Measurements from ENCODE around the gene SPAG5.

DNA sequence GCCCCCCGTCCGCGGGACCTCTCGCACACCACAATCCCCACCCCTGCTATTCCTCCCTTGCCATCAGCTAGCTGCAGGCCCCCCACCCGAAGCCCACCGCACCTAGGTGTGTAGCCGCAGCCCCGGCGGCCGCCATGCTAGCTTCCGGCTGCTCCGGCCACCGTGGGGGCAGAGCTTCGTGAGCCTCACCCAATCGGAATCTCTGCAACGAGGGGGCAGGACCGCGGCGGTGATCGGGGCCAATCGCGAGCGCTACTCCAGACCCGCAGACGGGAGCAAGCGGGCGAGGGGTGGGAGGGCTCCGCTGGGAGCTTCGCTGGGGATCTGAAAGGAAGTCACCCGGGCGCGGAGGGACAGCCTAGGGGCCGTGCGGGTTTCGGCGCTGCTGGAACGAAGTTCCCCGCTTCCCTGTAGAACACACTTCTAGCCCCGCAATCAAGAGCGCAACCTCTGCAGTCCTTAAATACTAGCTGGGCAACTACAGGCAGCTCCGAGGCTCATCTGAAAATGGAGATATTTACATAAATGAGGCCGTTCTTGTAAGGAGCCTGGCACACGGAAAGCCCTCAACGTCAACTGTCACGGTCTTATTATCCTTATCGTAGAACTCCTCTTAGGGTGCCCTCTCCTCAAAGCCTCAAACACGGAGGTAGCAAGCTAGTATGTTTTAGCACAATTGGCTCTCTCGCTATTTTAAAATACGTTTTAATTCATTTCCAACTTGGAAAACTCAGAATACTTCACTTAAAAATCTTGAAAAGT is 27.3 kb downstream of the SPAG5 start, which contains the start of gene PIGS:
- TF ChIP-seq, protein P1, sequence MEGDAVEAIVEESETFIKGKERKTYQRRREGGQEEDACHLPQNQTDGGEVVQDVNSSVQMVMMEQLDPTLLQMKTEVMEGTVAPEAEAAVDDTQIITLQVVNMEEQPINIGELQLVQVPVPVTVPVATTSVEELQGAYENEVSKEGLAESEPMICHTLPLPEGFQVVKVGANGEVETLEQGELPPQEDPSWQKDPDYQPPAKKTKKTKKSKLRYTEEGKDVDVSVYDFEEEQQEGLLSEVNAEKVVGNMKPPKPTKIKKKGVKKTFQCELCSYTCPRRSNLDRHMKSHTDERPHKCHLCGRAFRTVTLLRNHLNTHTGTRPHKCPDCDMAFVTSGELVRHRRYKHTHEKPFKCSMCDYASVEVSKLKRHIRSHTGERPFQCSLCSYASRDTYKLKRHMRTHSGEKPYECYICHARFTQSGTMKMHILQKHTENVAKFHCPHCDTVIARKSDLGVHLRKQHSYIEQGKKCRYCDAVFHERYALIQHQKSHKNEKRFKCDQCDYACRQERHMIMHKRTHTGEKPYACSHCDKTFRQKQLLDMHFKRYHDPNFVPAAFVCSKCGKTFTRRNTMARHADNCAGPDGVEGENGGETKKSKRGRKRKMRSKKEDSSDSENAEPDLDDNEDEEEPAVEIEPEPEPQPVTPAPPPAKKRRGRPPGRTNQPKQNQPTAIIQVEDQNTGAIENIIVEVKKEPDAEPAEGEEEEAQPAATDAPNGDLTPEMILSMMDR (IDR thresholded peaks at IDR 0.05; ENCODE audit: poor library complexity, severe bottlenecking), result no peak
- no peak for TF ChIP-seq EP300 (conservative IDR thresholded peaks at IDR 0.05; ENCODE audit: poor library complexity, severe bottlenecking)
- no peak for TF ChIP-seq RAD21 (conservative IDR thresholded peaks at IDR 0.05)
- peak; percentile 89 for TF ChIP-seq POLR2AphosphoS5 (IDR thresholded peaks at IDR 0.05)
- TF ChIP-seq SMC3 (conservative IDR thresholded peaks at IDR 0.05; ENCODE audit: poor library complexity), result no peak
- peak; percentile 70 for TF ChIP-seq MXI1 (conservative IDR thresholded peaks at IDR 0.05; ENCODE audit: poor library complexity, severe bottlenecking)
- peak; percentile 89 for TF ChIP-seq TAF1 (IDR thresholded peaks at IDR 0.05; ENCODE audit: low read depth)
- TF ChIP-seq EZH2 (IDR thresholded peaks at IDR 0.05; ENCODE audit: borderline replicate concordance, insufficient read depth, low read length, poor library complexity, severe bottlenecking), result no peak
- TF ChIP-seq, protein P2, sequence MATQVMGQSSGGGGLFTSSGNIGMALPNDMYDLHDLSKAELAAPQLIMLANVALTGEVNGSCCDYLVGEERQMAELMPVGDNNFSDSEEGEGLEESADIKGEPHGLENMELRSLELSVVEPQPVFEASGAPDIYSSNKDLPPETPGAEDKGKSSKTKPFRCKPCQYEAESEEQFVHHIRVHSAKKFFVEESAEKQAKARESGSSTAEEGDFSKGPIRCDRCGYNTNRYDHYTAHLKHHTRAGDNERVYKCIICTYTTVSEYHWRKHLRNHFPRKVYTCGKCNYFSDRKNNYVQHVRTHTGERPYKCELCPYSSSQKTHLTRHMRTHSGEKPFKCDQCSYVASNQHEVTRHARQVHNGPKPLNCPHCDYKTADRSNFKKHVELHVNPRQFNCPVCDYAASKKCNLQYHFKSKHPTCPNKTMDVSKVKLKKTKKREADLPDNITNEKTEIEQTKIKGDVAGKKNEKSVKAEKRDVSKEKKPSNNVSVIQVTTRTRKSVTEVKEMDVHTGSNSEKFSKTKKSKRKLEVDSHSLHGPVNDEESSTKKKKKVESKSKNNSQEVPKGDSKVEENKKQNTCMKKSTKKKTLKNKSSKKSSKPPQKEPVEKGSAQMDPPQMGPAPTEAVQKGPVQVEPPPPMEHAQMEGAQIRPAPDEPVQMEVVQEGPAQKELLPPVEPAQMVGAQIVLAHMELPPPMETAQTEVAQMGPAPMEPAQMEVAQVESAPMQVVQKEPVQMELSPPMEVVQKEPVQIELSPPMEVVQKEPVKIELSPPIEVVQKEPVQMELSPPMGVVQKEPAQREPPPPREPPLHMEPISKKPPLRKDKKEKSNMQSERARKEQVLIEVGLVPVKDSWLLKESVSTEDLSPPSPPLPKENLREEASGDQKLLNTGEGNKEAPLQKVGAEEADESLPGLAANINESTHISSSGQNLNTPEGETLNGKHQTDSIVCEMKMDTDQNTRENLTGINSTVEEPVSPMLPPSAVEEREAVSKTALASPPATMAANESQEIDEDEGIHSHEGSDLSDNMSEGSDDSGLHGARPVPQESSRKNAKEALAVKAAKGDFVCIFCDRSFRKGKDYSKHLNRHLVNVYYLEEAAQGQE (IDR thresholded peaks at IDR 0.05; ENCODE audit: borderline replicate concordance), result peak; percentile 75
